ENCODE data around the gene HPCAL1.

The HPCAL1 gene

GRCh38 chr2:10329880-10330699 lies 27.4 kb downstream of the HPCAL1 start:
- no peak overlapping the region for H3K4me3 ChIP-seq (ENCODE audit: low read depth, low read length)
- in situ Hi-C loops (cut with HindIII; ENCODE audit: low sequenced_read_pairs), result no loop called here
- no peak for TF ChIP-seq CTCF (IDR thresholded peaks at IDR 0.05; ENCODE audit: low read depth, low read length, missing control alignments)
- DNase-seq (ENCODE audit: low read depth), result no peak

- no peak for DNase-seq (ENCODE audit: low read depth)
- in situ Hi-C loops (cut with HindIII; ENCODE audit: low sequenced_read_pairs), result no loop called here
- no peak for TF ChIP-seq CTCF (IDR thresholded peaks at IDR 0.05; ENCODE audit: low read depth, low read length, missing control alignments)
- no peak overlapping the region for H3K4me3 ChIP-seq (ENCODE audit: low read depth, low read length)
Measured at GRCh38 chr2:10330700-10331026, 28.0 kb downstream of the HPCAL1 start.

GRCh38 chr2:10331027-10331701 lies 28.5 kb downstream of the HPCAL1 start:
- H3K4me3 ChIP-seq (ENCODE audit: low read depth, low read length), result no peak overlapping the region
- in situ Hi-C loops (cut with HindIII; ENCODE audit: low sequenced_read_pairs), result no loop called here
- no peak for TF ChIP-seq CTCF (IDR thresholded peaks at IDR 0.05; ENCODE audit: low read depth, low read length, missing control alignments)
- DNase-seq (ENCODE audit: low read depth), result no peak

- no peak for TF ChIP-seq CTCF (IDR thresholded peaks at IDR 0.05; ENCODE audit: low read depth, low read length, missing control alignments)
- no peak overlapping the region for H3K4me3 ChIP-seq (ENCODE audit: low read depth, low read length)
- in situ Hi-C loops (cut with HindIII; ENCODE audit: low sequenced_read_pairs), result no loop called here
- DNase-seq (ENCODE audit: low read depth), result no peak
Measured at GRCh38 chr2:10331702-10332401, 29.1 kb downstream of the HPCAL1 start.

- DNase-seq (ENCODE audit: low read depth), result no peak
- in situ Hi-C loops (cut with HindIII; ENCODE audit: low sequenced_read_pairs), result no loop called here
- H3K4me3 ChIP-seq (ENCODE audit: low read depth, low read length), result no peak overlapping the region
- no peak for TF ChIP-seq CTCF (IDR thresholded peaks at IDR 0.05; ENCODE audit: low read depth, low read length, missing control alignments)
Measured at GRCh38 chr2:10332402-10333246, 29.9 kb downstream of the HPCAL1 start.

GRCh38 chr2:10333247-10333613 lies 30.5 kb downstream of the HPCAL1 start:
- H3K4me3 ChIP-seq (ENCODE audit: low read depth, low read length), result no peak overlapping the region
- no peak for TF ChIP-seq CTCF (IDR thresholded peaks at IDR 0.05; ENCODE audit: low read depth, low read length, missing control alignments)
- DNase-seq (ENCODE audit: low read depth), result no peak
- in situ Hi-C loops (cut with HindIII; ENCODE audit: low sequenced_read_pairs), result no loop called here

Measured in astrocyte of the cerebellum (primary cell).